ENCODE results near the gene CEBPG.

The CEBPG gene

DNA sequence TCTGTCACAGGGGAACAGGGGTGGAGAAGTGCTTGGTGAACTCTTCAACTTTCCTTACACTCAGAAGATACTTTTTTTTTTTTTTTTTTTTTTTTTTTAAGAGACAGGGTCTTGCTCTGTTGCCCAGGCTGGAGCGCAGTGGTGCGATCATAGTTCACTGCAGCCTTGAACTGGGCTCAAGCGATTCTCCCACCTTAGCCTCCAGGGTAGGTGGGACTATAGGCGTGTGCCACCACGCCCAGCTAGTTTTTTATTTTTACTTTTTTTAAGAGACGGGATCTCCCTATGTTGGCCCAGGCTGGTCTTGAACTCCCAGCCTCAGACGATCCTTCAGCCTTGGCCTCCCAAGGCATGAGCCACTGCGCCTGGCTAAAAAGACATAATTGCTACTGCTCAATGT lies 11.5 kb downstream of the CEBPG start:
- no peak overlapping the region for H3K4me3 ChIP-seq (ENCODE audit: low read depth, low read length)
- TF ChIP-seq POLR2A (IDR thresholded peaks at IDR 0.05; ENCODE audit: extremely low read depth, insufficient read length) (no peak), CTCF (IDR thresholded peaks at IDR 0.05; ENCODE audit: low read depth, low read length) (no peak), MYC (IDR thresholded peaks at IDR 0.05; ENCODE audit: low read depth, low read length) (no peak)
- TF ChIP-seq, protein P1, sequence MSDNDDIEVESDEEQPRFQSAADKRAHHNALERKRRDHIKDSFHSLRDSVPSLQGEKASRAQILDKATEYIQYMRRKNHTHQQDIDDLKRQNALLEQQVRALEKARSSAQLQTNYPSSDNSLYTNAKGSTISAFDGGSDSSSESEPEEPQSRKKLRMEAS (IDR thresholded peaks at IDR 0.05; ENCODE audit: low read depth, low read length) = no peak
- no peak for DNase-seq (ENCODE audit: low read depth)

DNA sequence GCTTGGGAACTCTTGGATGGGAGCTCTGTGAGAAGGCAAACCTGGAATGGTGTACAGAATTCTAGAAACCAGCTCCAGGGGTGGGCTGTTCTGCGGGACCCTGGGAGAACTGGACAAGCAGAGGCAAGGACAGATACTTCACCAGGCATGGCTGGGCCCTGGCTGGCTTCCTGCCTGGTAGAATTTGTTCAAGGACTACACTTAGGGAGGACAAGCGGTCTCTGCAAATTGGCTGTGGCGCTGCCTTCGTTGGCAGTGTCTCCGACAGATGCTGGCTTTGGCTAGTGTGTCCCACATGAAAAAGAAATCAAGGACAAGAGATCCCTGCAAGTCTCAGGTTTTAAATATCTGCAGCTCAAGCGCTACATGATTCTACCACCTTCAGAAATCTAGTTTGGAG lies 12.4 kb downstream of the CEBPG start:
- TF ChIP-seq, protein P1 (IDR thresholded peaks at IDR 0.05; ENCODE audit: low read depth, low read length) = no peak
- TF ChIP-seq POLR2A (IDR thresholded peaks at IDR 0.05; ENCODE audit: extremely low read depth, insufficient read length) = no peak
- no peak for TF ChIP-seq MYC (IDR thresholded peaks at IDR 0.05; ENCODE audit: low read depth, low read length)
- TF ChIP-seq CTCF (IDR thresholded peaks at IDR 0.05; ENCODE audit: low read depth, low read length) = no peak
- DNase-seq (ENCODE audit: low read depth) = no peak
- no peak overlapping the region for H3K4me3 ChIP-seq (ENCODE audit: low read depth, low read length)

GRCh38 chr19:33386361-33386858 lies 12.9 kb downstream of the CEBPG start:
- no peak overlapping the region for H3K4me3 ChIP-seq (ENCODE audit: low read depth, low read length)
- no peak for DNase-seq (ENCODE audit: low read depth)
- TF ChIP-seq POLR2A (IDR thresholded peaks at IDR 0.05; ENCODE audit: extremely low read depth, insufficient read length) (no peak), CTCF (IDR thresholded peaks at IDR 0.05; ENCODE audit: low read depth, low read length) (no peak)
- TF ChIP-seq, protein P1 (IDR thresholded peaks at IDR 0.05; ENCODE audit: low read depth, low read length) = no peak

- TF ChIP-seq, protein P1 (IDR thresholded peaks at IDR 0.05; ENCODE audit: low read depth, low read length) = no peak
- no peak for TF ChIP-seq CTCF (IDR thresholded peaks at IDR 0.05; ENCODE audit: low read depth, low read length)
- no peak for TF ChIP-seq POLR2A (IDR thresholded peaks at IDR 0.05; ENCODE audit: extremely low read depth, insufficient read length)
- no peak for TF ChIP-seq MYC (IDR thresholded peaks at IDR 0.05; ENCODE audit: low read depth, low read length)
- no peak overlapping the region for H3K4me3 ChIP-seq (ENCODE audit: low read depth, low read length)
- DNase-seq (ENCODE audit: low read depth) = no peak
Observed at GRCh38 chr19:33387351-33388230, 14.1 kb downstream of the CEBPG start.

DNA sequence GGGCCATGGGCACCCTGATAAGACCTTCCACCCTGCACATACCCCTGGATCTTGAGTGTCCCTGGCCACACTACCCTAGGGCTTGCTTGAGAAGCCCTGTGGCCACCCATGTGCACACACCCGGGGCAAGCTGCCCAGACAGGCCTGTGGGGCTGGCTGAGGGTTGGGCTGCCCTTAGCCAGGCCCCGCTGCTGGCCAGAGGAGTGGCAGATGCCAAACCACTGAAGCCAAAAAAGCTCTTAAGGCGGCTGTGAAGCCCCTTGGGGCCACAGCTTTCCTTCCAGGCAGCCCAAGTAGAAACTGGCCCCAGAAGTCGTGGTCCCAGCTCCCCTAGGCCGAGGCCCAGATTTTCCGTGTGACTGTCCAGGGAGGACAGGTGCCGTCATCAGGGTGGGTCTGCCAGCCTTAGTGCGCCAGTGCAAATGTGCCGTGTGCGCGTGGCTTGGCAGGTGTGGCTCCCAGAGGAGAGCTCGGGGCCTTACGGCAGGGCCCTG lies 14.8 kb downstream of the CEBPG start:
- TF ChIP-seq MYC (IDR thresholded peaks at IDR 0.05; ENCODE audit: low read depth, low read length) = no peak
- H3K4me3 ChIP-seq (ENCODE audit: low read depth, low read length) = no peak overlapping the region
- no peak for DNase-seq (ENCODE audit: low read depth)

GRCh38 chr19:33388725-33389420 lies 15.4 kb downstream of the CEBPG start:
- DNase-seq (ENCODE audit: low read depth) = no peak
- H3K4me3 ChIP-seq (ENCODE audit: low read depth, low read length) = no peak overlapping the region
- no peak for TF ChIP-seq POLR2A (IDR thresholded peaks at IDR 0.05; ENCODE audit: extremely low read depth, insufficient read length)
